ENCODE results near the gene AFF3.

AFF3 gene

GRCh38 chr2:99831772-99832171, 310.6 kb downstream of the AFF3 start:
- DNase-seq (ENCODE audit: low read depth in 2 of 2): no peak

DNA sequence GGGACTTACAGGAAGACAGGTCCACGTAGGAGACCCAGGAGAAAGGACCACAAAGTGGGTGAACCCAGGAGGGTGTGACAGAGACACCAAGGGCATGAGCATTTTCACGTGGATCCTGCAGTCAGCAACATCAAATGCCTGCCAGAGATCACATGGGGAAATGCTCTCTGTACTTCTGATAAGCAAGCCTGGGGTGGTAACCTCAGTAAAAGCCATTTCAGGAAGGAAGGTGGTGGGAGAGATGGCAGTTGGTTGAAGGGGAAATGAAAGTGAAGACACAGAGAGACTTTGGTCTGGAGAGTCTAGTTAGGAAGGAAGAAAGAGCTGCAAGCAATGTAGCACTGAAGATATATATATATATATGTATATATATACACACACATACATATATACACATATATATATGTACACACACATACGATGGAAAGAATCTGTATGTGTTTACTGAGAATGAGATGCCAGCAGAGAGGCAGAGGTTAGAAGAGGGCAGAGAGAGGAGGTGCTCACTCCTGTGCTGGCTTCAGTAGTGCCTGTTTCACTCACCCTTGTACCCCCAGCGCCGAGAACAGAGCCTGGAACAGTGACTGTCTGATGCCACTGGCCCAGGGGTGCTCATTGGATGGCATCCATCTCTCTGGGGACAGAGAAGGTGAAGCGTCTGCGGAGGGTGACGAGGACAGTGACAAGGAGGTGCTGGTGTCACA, 314.9 kb downstream of the AFF3 start:
- no peak for DNase-seq (ENCODE audit: low read depth in 2 of 2)

- no peak for DNase-seq (ENCODE audit: low read depth in 2 of 2)
These were observed 316.8 kb downstream of the AFF3 start for GRCh38 chr2:99825630-99826029.

DNA sequence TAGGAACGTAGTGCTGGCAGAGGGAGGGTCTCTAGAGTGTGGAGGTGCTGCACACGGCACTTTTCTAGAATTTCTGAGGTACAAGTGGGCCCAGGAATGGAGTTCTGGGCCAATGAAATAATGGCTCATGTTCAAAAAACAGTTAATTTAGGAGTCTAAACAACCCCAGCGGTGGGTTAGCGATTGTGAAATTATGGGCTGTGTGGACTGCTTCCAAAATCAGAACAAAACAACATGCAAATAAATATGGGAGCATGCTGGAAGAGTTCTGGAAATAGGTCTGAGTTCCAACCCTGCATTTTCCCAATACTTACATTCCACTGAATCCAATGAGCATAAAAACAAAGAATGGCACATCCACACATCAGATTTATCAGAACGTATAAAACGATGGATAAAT, 317.6 kb downstream of the AFF3 start:
- no peak for DNase-seq (ENCODE audit: low read depth in 2 of 2)

DNA sequence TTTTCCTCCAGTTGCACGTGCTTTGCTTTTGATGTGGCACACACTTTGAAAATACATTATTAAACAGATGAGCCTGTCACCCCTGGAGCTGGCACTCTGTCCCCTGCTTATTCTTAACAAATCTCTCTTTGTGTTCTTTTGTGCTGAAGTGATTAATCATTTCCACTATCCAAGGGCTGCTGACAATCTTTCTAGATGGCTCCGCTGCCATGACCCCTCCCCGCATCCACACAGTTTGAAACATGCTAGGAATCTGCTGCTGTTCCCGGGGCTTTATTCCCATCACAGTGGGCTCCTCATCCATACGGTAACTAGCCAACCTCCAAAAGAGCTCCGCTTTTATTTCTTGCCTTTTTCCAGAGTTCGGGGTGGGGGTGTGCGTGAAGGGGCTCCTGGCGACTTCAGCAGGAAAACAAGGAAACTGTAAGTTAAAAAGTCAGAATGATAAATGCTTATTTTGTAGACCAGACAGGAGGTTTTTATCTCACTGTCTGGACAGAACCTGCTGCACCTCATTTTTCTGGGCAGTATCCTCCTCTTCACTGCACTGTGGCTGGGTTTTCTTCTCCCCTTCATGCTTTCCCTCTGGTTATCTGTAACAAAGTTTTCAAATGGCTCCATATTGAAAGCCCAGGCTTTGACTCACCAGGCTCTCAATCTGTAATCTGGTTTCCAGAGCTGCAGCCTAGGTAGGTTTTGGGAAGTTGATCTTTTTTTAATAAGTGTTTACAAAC, 319.7 kb downstream of the AFF3 start:
- no peak for DNase-seq (ENCODE audit: low read depth in 2 of 2)

DNA sequence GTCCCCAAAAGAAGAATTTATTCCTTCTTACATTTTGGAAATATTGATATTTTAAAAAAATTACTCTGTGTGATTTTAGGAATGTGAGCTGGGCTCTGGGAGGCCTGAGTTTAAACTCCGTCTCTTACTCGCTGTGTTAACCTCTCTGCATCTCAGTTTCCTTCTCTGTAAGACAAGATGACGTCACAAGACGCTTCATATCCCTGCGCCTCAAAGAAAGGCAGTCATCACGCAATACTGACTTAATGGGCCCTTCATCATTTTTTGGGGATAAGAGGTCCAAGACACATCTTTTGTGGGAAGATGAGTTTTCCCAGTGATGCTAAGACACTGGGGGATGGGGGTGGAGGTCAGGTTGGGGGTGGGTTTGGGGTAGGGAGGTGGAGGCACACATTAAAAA, 320.4 kb downstream of the AFF3 start:
- no peak for DNase-seq (ENCODE audit: low read depth in 2 of 2)

DNA sequence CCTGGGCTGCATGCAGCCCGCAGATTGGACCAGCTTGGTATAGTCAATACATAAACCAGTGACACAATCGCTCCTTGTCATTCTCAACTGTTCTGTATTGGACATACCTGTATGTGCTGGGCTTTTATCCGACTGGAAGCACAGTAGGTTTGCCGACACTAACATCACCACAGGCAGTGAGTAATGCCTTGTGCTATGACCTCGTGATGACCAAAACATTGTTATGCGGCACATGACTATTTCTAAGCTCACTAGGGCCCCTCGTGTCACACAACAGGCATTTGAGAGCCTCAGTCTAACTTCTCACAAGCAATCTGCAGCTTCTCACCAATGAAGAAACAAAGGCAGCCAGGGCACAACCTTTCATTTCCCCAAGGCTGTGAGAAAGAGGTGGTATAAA, 320.8 kb downstream of the AFF3 start:
- DNase-seq (ENCODE audit: low read depth in 2 of 2): no peak

- no peak for DNase-seq (ENCODE audit: low read depth in 2 of 2)
These were observed 321.4 kb downstream of the AFF3 start for GRCh38 chr2:99821039-99821438.

GRCh38 chr2:99819766-99820165, 322.6 kb downstream of the AFF3 start:
- no peak for DNase-seq (ENCODE audit: low read depth in 2 of 2)

GRCh38 chr2:99818842-99819241, 323.5 kb downstream of the AFF3 start:
- no peak for DNase-seq (ENCODE audit: low read depth in 2 of 2)

DNA sequence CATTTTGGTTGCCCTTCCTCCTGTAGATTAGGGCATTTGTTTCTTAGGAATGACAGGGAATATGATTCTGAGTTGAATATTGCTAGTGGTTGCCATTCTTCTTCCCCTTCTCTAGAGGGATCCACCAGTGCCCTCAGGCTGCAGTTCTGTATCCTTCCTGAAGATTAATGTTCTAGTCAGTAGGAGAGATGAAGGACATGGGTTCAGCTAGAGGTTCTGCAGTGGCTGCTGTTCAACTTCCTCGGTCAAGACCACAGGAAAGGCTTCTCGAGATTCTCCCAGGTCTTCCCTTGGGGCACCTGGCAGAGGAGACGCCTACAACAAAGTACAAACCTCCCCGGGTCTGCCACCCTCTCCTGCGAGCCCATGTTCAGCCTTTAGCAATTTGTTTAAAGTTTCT, 325.5 kb downstream of the AFF3 start:
- DNase-seq (ENCODE audit: low read depth in 2 of 2): no peak

DNA sequence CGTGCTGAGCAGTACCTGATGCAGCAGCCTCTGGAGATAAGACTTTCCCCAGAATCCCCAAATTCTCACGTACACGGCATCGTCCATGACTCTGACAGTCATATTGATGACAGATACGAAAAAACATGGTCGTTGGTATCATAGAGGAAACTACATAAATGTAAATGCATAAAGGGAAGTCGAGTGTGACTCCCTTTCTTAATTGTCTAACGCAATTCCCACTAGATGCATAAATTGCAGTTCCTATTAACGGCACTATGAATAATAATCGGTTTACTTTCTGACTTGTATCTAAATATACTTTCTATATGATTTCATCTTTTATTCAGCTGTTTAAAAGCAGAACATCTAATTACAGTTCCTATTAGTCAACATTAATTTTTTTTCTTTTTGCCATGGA, 330.0 kb downstream of the AFF3 start:
- DNase-seq (ENCODE audit: low read depth in 2 of 2): no peak

GRCh38 chr2:99811544-99811943, 330.8 kb downstream of the AFF3 start:
- DNase-seq (ENCODE audit: low read depth in 2 of 2): no peak

GRCh38 chr2:99810225-99810624, 332.2 kb downstream of the AFF3 start:
- DNase-seq (ENCODE audit: low read depth in 2 of 2): no peak

DNA sequence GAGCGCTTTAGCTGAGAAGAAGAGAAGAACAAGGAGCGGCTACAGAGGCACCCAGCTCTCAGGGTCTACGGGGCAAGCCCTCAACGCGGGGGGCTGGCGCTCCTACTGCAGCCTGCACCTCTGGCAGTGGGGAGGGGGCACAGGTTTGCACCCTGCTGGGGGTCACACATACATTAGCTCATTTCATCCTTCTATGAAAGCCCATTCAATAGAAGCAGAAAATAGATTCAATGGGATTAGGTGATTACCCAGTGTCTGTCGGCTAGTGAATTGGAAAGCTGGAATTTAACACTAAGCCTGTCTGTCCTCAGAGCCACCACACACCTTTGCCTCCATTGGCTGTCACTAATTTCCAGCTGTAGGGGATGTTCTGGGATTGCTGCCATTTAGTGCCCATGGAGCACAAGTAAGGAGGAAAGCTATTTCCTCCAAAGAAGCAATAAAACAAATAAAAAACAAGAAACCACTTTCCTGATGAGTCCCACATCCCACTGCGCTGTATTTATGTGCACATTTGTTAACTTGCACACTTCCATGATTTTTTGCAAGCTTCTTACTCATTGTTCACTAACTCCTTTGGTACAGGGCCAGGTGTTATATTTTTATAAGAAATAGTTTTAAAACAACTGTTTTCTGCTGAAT, 333.0 kb downstream of the AFF3 start:
- DNase-seq (ENCODE audit: low read depth in 2 of 2): no peak

GRCh38 chr2:99808361-99809200, 333.8 kb downstream of the AFF3 start:
- no peak for DNase-seq (ENCODE audit: low read depth in 2 of 2)

DNA sequence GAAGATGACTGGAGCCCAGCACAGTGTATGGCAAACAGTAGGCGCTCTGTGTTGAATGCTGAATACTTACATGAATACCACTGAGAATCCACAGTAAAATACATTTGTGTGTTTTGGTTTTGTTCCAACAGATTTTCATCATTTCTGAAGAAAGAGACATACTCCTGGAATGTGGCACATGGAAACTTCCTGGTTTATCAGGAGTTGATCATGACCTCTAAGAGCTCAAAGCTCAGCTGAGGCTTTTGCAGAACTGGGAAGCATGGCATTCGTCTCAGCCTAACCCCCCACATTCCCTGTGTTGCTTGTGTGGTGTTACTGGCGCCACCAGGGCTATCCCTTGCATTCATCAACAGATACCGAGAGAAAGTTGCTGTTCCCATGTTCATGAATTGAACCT, 335.6 kb downstream of the AFF3 start:
- no peak for DNase-seq (ENCODE audit: low read depth in 2 of 2)

- no peak for DNase-seq (ENCODE audit: low read depth in 2 of 2)
These were observed 336.4 kb downstream of the AFF3 start for GRCh38 chr2:99805930-99806476.

- no peak for DNase-seq (ENCODE audit: low read depth in 2 of 2)
These were observed 338.5 kb downstream of the AFF3 start for GRCh38 chr2:99803846-99804245.

DNA sequence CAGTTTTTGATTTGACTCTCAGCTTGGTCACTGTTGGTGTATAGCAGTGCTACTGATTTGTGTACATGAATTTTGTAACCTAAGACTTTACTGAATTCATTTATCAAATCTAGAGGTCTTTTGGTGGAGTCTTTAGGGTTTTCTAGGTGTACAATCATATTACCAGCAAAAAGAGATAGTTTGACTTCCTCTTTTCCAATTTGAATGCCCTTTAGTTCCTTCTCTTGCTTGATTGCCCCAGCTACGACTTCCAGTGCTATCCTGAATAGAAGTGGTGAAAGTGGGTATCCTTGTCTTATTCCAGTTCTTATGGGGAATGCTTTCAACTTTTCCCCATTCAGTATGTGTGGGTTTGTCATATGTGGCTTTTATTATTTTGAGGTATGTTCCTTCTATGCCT, 339.7 kb downstream of the AFF3 start:
- no peak for DNase-seq (ENCODE audit: low read depth in 2 of 2)

DNA sequence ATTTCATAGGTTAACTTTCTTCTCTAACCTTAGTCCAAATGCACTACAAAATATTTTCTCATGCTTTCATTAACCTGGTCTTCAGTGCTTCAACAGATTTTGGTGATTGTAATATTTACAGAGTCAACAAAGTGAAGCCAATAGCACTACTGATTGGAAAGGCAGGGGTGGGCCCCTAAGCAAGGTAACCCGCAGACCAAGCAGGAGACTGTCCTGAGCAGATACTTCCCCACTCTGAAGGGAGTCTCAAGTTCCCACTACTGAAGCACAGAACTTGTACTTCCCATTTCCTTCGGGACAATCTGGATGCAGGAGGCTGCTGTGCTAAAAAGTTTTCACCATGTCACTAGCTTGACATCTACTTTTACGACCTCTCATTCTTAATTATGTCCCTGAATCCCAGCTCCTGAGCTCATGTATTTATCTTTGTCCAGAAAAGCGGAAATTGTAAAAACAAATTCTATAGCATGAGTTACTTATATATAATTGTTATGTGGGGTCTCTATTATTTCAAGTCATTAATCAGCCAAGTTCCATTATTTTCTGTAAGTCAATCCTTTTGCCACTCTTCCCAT, 341.0 kb downstream of the AFF3 start:
- DNase-seq (ENCODE audit: low read depth in 2 of 2): no peak

DNA sequence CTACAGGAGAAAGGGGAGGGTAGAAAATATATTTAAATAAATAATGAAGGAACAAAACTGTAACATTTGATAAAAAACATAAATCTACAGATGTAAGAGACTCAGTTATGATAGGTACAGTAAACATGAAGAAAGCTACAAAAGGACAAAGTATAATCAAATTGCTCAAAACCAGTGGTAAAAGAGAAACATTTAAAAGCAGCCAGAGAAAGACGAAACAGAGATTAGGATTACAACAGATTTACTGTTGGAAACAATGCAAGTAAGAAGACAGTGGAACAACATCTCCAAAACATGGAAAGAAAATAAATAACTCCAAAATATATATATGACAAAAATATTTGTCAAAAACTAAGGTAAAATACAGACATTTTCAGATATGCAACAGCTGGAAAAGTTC, 344.9 kb downstream of the AFF3 start:
- DNase-seq (ENCODE audit: low read depth in 2 of 2): no peak

Measured in stimulated activated CD8-positive, alpha-beta memory T cell treated with anti-CD3 and anti-CD28 coated beads, Interleukin-15, amount 100 ng/mL, for 48 hours (primary cell).